H1 (cell line): Measurements from ENCODE around the gene PPP1R12C. TPM values are rescaled to one million over a fixed set of nuclear protein-coding genes. Genes with fewer than 3 reads are reported as not detected.

Experiments used
- CTCF ChIA-PET: fragments of 300-600 bp; sonication (Branson Sonifier 250); formaldehyde crosslinking; loops from one replicate; lab custom pipeline; 2021; ENCODE audit not compliant: partially characterized antibody; lab: Charles Lee
- POLR2A ChIA-PET: fragments of 300-600 bp; sonication (Branson Sonifier 250); formaldehyde crosslinking; loops from one replicate; lab custom pipeline; 2021; ENCODE audit warnings: inconsistent platforms; ENCODE audit not compliant: partially characterized antibody; lab: Charles Lee
- DNase-seq, 2 experiments: peaks; one replicate each; pipeline versions ENCODE4 v3.0.0 to v3.0.0-alpha.2; 2010 to 2022; ENCODE audit warnings: low spot score in 2 of 2, low read depth in 1 of 2, mixed read lengths in 1 of 2
- FAIRE-seq: peaks from 2 replicates; lab custom pipeline; 2011; peaks lifted over from hg19 to GRCh38; lab: Jason Lieb, UNC
- H2AFZ ChIP-seq: 2 replicates; pipeline ENCODE4 v1.8.1; 2012; ENCODE audit warnings: low read length, inconsistent platforms
- H2AK5ac ChIP-seq: 2 replicates; pipeline ENCODE4 v1.6.1; 2013; ENCODE audit warnings: low read depth, low read length
- H2BK120ac ChIP-seq: replicated peaks from 2 replicates; pipeline ENCODE3; 2013; ENCODE audit warnings: low read depth, low read length, inconsistent platforms
- H2BK12ac ChIP-seq: 2 replicates; pipeline ENCODE4 v1.6.1; 2013; ENCODE audit warnings: low read depth, low read length
- H2BK15ac ChIP-seq: 2 replicates; pipeline ENCODE4 v1.6.1; 2013; ENCODE audit warnings: low read length
- H2BK20ac ChIP-seq: 2 replicates; pipeline ENCODE4 v1.6.1; 2013; ENCODE audit warnings: low read length
- H2BK5ac ChIP-seq: 2 replicates; pipeline ENCODE4 v1.6.1; 2013; ENCODE audit warnings: low read depth, low read length
- H3K14ac ChIP-seq: 2 replicates; pipeline ENCODE4 v1.6.1; 2013; ENCODE audit warnings: inconsistent platforms; ENCODE audit not compliant: insufficient read length
- H3K18ac ChIP-seq: 2 replicates; pipeline ENCODE4 v1.6.1; 2013; ENCODE audit warnings: low read length; ENCODE audit errors: extremely low read depth
- H3K23ac ChIP-seq: 2 replicates; pipeline ENCODE4 v1.6.1; 2013; ENCODE audit warnings: inconsistent platforms; ENCODE audit not compliant: insufficient read length
- H3K23me2 ChIP-seq: 2 replicates; pipeline ENCODE4 v1.6.1; 2013; ENCODE audit warnings: low read depth, low read length
- H3K27ac ChIP-seq: 2 replicates; pipeline ENCODE4 v1.6.1; 2011; ENCODE audit warnings: low read depth, low read length, inconsistent platforms
- H3K27me3 ChIP-seq, 4 experiments: replicated peaks in 1 of 4; 1 replicate in 1 of 4; 2 replicates in 3 of 4; pipeline versions ENCODE4 v1.6.1 to v1.8.1; 2011 to 2013; ENCODE audit warnings: low read length in 3 of 4, mild to moderate bottlenecking in 3 of 4, inconsistent platforms in 2 of 4, mixed read lengths in 2 of 4, moderate library complexity in 1 of 4; ENCODE audit not compliant: control insufficient read depth in 3 of 4, insufficient read depth in 3 of 4; ENCODE audit errors: extremely low read depth in 1 of 4
- H3K36me3 ChIP-seq, 4 experiments: 2 replicates each; pipeline versions ENCODE4 v1.6.1 to v1.8.1; 2011 to 2013; ENCODE audit warnings: mild to moderate bottlenecking in 4 of 4, low read length in 3 of 4, moderate library complexity in 2 of 4, control low read depth in 1 of 4, inconsistent platforms in 1 of 4; ENCODE audit not compliant: insufficient read depth in 4 of 4, control insufficient read depth in 2 of 4
- H3K4ac ChIP-seq: replicated peaks from 2 replicates; pipeline ENCODE3; 2013; ENCODE audit warnings: low read length, low read depth, mixed read lengths, inconsistent platforms; ENCODE audit not compliant: insufficient read length
- H3K4me1 ChIP-seq, 4 experiments: replicated peaks in 1 of 4; 1 replicate in 1 of 4; 2 replicates in 3 of 4; pipeline versions ENCODE4 v1.6.1 to v1.8.1; 2011 to 2013; ENCODE audit warnings: low read length in 3 of 4, inconsistent platforms in 2 of 4, mixed read lengths in 1 of 4; ENCODE audit not compliant: insufficient read depth in 4 of 4, control insufficient read depth in 3 of 4
- H3K4me2 ChIP-seq, 2 experiments: 2 replicates each; pipeline versions ENCODE4 v1.6.1 to v1.8.1; 2011 to 2013; ENCODE audit warnings: low read depth in 2 of 2, low read length in 2 of 2, control low read depth in 1 of 2, inconsistent platforms in 1 of 2, mild to moderate bottlenecking in 1 of 2; ENCODE audit not compliant: insufficient read depth in 1 of 2
- H3K4me3 ChIP-seq, 4 experiments: fragments of 200-600, 300-600 bp in 1 of 4; sonication (generic), shearing (Covaris generic), sonication (Bioruptor Twin) in 1 of 4; 2 replicates each; pipeline versions ENCODE4 v1.5.1 to v1.8.1; 2011 to 2016; ENCODE audit warnings: low read length in 4 of 4, low read depth in 3 of 4, control low read depth in 2 of 4, inconsistent platforms in 2 of 4, mild to moderate bottlenecking in 2 of 4, mixed read lengths in 1 of 4, moderate library complexity in 1 of 4; ENCODE audit not compliant: insufficient read depth in 2 of 4; ENCODE audit errors: extremely low read depth in 1 of 4
- H3K56ac ChIP-seq: replicated peaks from 2 replicates; pipeline ENCODE3; 2013; ENCODE audit warnings: low read depth, mild to moderate bottlenecking, mixed read lengths, low read length, inconsistent platforms; ENCODE audit not compliant: insufficient read length
- H3K79me1 ChIP-seq: 2 replicates; pipeline ENCODE4 v1.6.1; 2013; ENCODE audit warnings: low read depth, low read length, control low read depth
- H3K79me2 ChIP-seq, 2 experiments: 2 replicates each; pipeline versions ENCODE4 v1.6.1 to v1.8.1; 2012 to 2013; ENCODE audit warnings: low read length in 2 of 2, mild to moderate bottlenecking in 2 of 2, inconsistent platforms in 1 of 2; ENCODE audit not compliant: insufficient read depth in 2 of 2, control insufficient read depth in 1 of 2
- H3K9ac ChIP-seq, 4 experiments: replicated peaks in 1 of 4; 1 replicate in 1 of 4; 2 replicates in 3 of 4; pipeline versions ENCODE4 v1.6.1 to v1.8.1; 2011 to 2013; ENCODE audit warnings: low read depth in 3 of 4, low read length in 3 of 4, control low read depth in 2 of 4, mild to moderate bottlenecking in 2 of 4, moderate library complexity in 2 of 4, inconsistent platforms in 1 of 4; ENCODE audit errors: extremely low read depth in 1 of 4
- H3K9me3 ChIP-seq, 2 experiments: 2 replicates each; pipeline versions ENCODE4 v1.6.1 to v1.8.1; 2012 to 2013; ENCODE audit warnings: mild to moderate bottlenecking in 2 of 2, moderate library complexity in 2 of 2, control low read depth in 1 of 2, inconsistent platforms in 1 of 2, low read depth in 1 of 2, low read length in 1 of 2, mixed read lengths in 1 of 2; ENCODE audit not compliant: insufficient read depth in 2 of 2
- H4K20me1 ChIP-seq, 2 experiments: replicated peaks in 1 of 2; 2 replicates each; pipeline versions ENCODE3 to v1.8.1; 2011 to 2013; ENCODE audit warnings: inconsistent platforms in 2 of 2, low read length in 2 of 2, mild to moderate bottlenecking in 1 of 2; ENCODE audit not compliant: insufficient read depth in 2 of 2, control insufficient read depth in 1 of 2
- H4K5ac ChIP-seq: 2 replicates; pipeline ENCODE4 v1.6.1; 2013; ENCODE audit warnings: low read length, low read depth, mixed read lengths, inconsistent platforms; ENCODE audit not compliant: insufficient read length
- H4K8ac ChIP-seq: 2 replicates; pipeline ENCODE4 v1.8.0; 2013; ENCODE audit warnings: mild to moderate bottlenecking, moderate library complexity, low read length, inconsistent platforms; ENCODE audit not compliant: insufficient read depth; ENCODE audit errors: extremely low read depth
- H4K91ac ChIP-seq: replicated peaks from 2 replicates; pipeline ENCODE3; 2013; ENCODE audit warnings: low read length, mixed read lengths, inconsistent platforms; ENCODE audit not compliant: insufficient read length
- CREB1 ChIP-seq: IDR thresholded peaks from 2 replicates; pipeline ENCODE4 v1.6.1; 2012; ENCODE audit warnings: inconsistent platforms
- HDAC2 ChIP-seq, 2 experiments: fragments of 300-600 bp in 1 of 2; sonication (generic) in 1 of 2; IDR thresholded peaks; 2 replicates each; pipeline ENCODE4 v1.6.1; 2011 to 2012; ENCODE audit warnings: low read depth in 2 of 2, low read length in 2 of 2, mild to moderate bottlenecking in 2 of 2, moderate library complexity in 2 of 2, borderline replicate concordance in 1 of 2, inconsistent platforms in 1 of 2
- HDAC6 ChIP-seq: IDR thresholded peaks from one replicate; pipeline ENCODE4 v1.7.1; 2012; ENCODE audit warnings: low read depth, mild to moderate bottlenecking, inconsistent platforms, low read length, moderate library complexity
- KDM1A ChIP-seq: fragments of 200-600, 300-600 bp; sonication (generic); IDR thresholded peaks from 2 replicates; pipeline ENCODE4 v1.7.1; 2016; ENCODE audit warnings: mild to moderate bottlenecking, low read length, borderline replicate concordance
- KDM4A ChIP-seq: IDR thresholded peaks from one replicate; pipeline ENCODE4 v1.7.1; 2012; ENCODE audit warnings: low read depth, mild to moderate bottlenecking, moderate library complexity, low read length, inconsistent platforms; ENCODE audit not compliant: severe bottlenecking
- POU5F1 ChIP-seq: IDR thresholded peaks from 2 replicates; pipeline ENCODE4 v1.6.1; 2011; ENCODE audit warnings: low read depth, mild to moderate bottlenecking, low read length, moderate library complexity
- RXRA ChIP-seq: IDR thresholded peaks from 2 replicates; pipeline ENCODE4 v1.6.1; 2011; ENCODE audit warnings: low read depth, mild to moderate bottlenecking, low read length, moderate library complexity; ENCODE audit not compliant: insufficient read depth
- SP4 ChIP-seq: IDR thresholded peaks from 2 replicates; pipeline ENCODE4 v1.6.1; 2012; ENCODE audit warnings: low read length, inconsistent platforms
- whole genome bisulfite sequencing, 2 experiments: shearing (Covaris generic) in 1 of 2; methylation state at CpG; one replicate each; pipeline versions ENCODE4 v1.1.6 to v1.1.7; 2013 to 2015; ENCODE audit warnings: low lambda C conversion rate in 2 of 2, mixed read lengths in 2 of 2, inconsistent platforms in 1 of 2, low coverage in 1 of 2, missing lambda C conversion rate in 1 of 2; ENCODE audit not compliant: insufficient replicate concordance in 2 of 2, insufficient coverage in 1 of 2, insufficient read length in 1 of 2; ENCODE audit errors: extremely low coverage in 1 of 2, missing lambda C conversion rate in 1 of 2; 5-methylcytosine and 5-hydroxymethylcytosine counted together
- polyA plus RNA-seq, 7 experiments: library from polyadenylated mRNA; depleted of rRNA in 3 of 7; stranded (reverse) in 5 of 7; unstranded in 2 of 7; fragments of >200 nt in 5 of 7; fragments of 200-250 nt in 2 of 7; gene quantifications; 1 replicate in 5 of 7; 2 replicates in 1 of 7; 4 replicates in 1 of 7; pipeline versions ENCODE4 v1.2.1 to v1.2.3, GENCODE V29; 2011 to 2013; ENCODE audit warnings: missing spikeins in 2 of 7, mixed read lengths in 2 of 7
- total RNA-seq: library from RNA; stranded (reverse); fragmentation: NEBNext Ultra II Directional; extraction: Animal tissue kit (Norgen Biotek cat#: 25700); gene quantifications from 2 replicates; pipeline ENCODE4 v1.2.1, GENCODE V29; 2021

The PPP1R12C gene
- total and polyA plus RNA-seq, 2 of the 8 experiments (the other 6 are each of a cell fraction or from before 2014, with no cell fraction given): 31.7 to 71.5 TPM

- POLR2A ChIA-PET: interaction anchor here (0.5 to 1.6 kb wide), 4 partner anchors 8 to 916 kb away, joined by 3 to 7 read pairs (median 3); partner anchors contain the start of gene GP6
- Histone ChIP-seq H4K20me1 (peaks cover 7% of the 10 kb centered on the region in 2 experiments), H2BK12ac (no peak overlapping the region), H3K79me2 (no peaks in the 10 kb centered on the region), H3K36me3 (peaks cover 10 to 57% (median 30%) of the 10 kb centered on the region in 4 experiments), H3K9ac (no peak overlapping the region), H3K23me2 (no peaks in the 10 kb centered on the region; the same call in 1 of the 2 replicates), H4K5ac (no peak overlapping the region), H3K4me2 (no peak overlapping the region), H3K4me1 (no peaks in the 10 kb centered on the region; a peak in 1 of 7 replicates), H2BK20ac (no peak overlapping the region), H3K9me3 (no peaks in the 10 kb centered on the region), H3K23ac (no peak overlapping the region), H4K91ac (no peak overlapping the region), H3K4me3 (no peak overlapping the region), H3K18ac (no peak overlapping the region), H2AK5ac (no peak overlapping the region), H2AFZ (no peak overlapping the region), H3K14ac (no peak overlapping the region), H4K8ac (no peak overlapping the region), H2BK15ac (no peak overlapping the region), H3K4ac (no peak overlapping the region), H2BK120ac (no peak overlapping the region), H3K27me3 (no peaks in the 10 kb centered on the region), H3K27ac (no peak overlapping the region), H3K79me1 (peaks cover 2% of the 10 kb centered on the region; the same call in 1 of the 2 replicates), H3K56ac (no peak overlapping the region), H2BK5ac (no peak overlapping the region)
- DNase-seq (no peak), FAIRE-seq (no peak)
- WGBS, 2 experiments: 89% methylated on average over 12 of the region's 12 CpGs; no CpG with 5 or more reads in 1 of the 2 experiments
- CTCF ChIA-PET: interaction anchor here (1.0 to 1.2 kb wide), 2 partner anchors 166 to 782 kb away, joined by 3 to 6 read pairs; no protein-coding TSS in a partner anchor
- TF ChIP-seq HDAC6 (no peak), CREB1 (no peak), HDAC2 (IDR thresholded peaks at IDR 0.05; ENCODE audit: borderline replicate concordance in 1 of 2, low read depth in 2 of 2, low read length in 2 of 2) (no peak), RXRA (no peak), KDM4A (no peak), POU5F1 (no peak), SP4 (no peak), KDM1A (no peak)
These were observed 69.5 kb downstream of the PPP1R12C start for GRCh38 chr19:55047951-55048350.
